Suprapubic skin (tissue), 4 donors: Measurements from ENCODE around the gene CHTF8.

ENCODE experiments used
- CTCF ChIP-seq, 2 donors: fragments of 200-600 bp in 1 of 2; fragments of 450-650 bp in 1 of 2; sonication (generic) in 1 of 2; IDR thresholded peaks; one replicate each; pipeline ENCODE4 v1.5.1; 2016 to 2019; ENCODE audit warnings: antibody characterized with exemption in 2 of 2, mild to moderate bottlenecking in 1 of 2, moderate library complexity in 1 of 2
- EP300 ChIP-seq: sonication (generic); formaldehyde crosslinking; IDR thresholded peaks from one replicate; pipeline ENCODE4 v1.6.1; 2017; ENCODE audit warnings: antibody characterized with exemption
- POLR2A ChIP-seq, 2 donors: fragments of 450-650 bp; IDR thresholded peaks; one replicate each; pipeline ENCODE4 v1.6.1; 2017; ENCODE audit warnings: antibody characterized with exemption in 2 of 2, mild to moderate bottlenecking in 2 of 2, moderate library complexity in 2 of 2
- POLR2AphosphoS5 ChIP-seq, 3 donors: sonication (generic); formaldehyde crosslinking; IDR thresholded peaks; one replicate each; pipeline ENCODE4 v1.6.1; 2017; ENCODE audit warnings: antibody characterized with exemption in 3 of 3

GRCh38 chr16:69100071-69100691, 32.2 kb downstream of the CHTF8 start:
- no peak for TF ChIP-seq CTCF (IDR thresholded peaks at IDR 0.05)
- TF ChIP-seq POLR2A (IDR thresholded peaks at IDR 0.05) = no peak
- no peak for TF ChIP-seq POLR2AphosphoS5 (IDR thresholded peaks at IDR 0.05)
- TF ChIP-seq EP300 = no peak
